ENCODE results near the gene DCAF5. TPM values are rescaled to one million over a fixed set of nuclear protein-coding genes. Genes with fewer than 3 reads are reported as not detected.

Gene DCAF5
- total RNA-seq, 1 experiment from 2014 or later = 12.8 TPM

- H3K4me3 ChIP-seq = no peak overlapping the region
- H3K27ac ChIP-seq = no peak overlapping the region
- H3K9me3 ChIP-seq (replicated peaks) = no peaks in the 10 kb centered on the region
These were observed 147.3 kb downstream of the DCAF5 start for GRCh38 chr14:69005432-69006148.

DNA sequence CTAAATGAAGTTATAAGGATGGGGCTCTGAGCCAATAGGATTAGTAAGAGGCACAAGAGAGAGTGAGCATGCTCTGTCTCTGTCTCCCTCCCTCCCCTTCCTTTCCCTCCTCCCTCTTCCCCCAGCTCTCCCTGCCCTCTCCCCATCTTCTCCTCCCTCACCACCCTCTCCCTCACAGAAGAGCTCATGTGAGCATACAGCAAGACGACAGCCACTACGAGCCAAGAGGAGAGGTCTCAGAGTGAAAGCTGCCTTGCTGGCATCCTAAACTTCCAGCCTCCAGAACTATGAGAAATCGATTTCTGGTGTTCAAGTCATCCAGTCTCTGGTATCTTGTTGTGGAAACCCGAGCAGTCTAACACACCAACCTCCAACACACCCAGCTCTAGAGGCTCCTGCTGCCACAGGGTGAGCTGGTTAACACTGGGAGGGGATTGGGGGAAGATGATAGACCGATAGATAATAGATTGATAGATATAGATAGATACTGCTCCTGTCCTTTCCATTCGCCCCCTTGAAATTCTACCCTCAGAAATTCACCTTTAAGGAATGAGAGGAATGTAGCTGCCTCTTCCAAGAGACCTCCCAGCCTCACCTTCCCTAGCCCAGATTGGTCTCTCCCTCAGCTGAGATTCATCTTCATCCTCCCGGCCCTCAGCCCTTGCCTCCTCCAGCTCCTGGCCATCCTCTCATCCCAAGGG is 148.0 kb downstream of the DCAF5 start:
- Histone ChIP-seq H3K27me3 (replicated peaks) (no peaks in the 10 kb centered on the region), H3K4me3 (no peak overlapping the region)

More at GRCh38 chr14:69005432-69006148, 147.3 kb downstream of the DCAF5 start:
- Histone ChIP-seq H3K4me1 (replicated peaks) (peaks cover 33% of the 10 kb centered on the region), H3K36me3 (no peaks in the 10 kb centered on the region), H3K27me3 (replicated peaks) (no peaks in the 10 kb centered on the region)
- peak; percentile 79 to 88 for DNase-seq (ENCODE audit: low read depth in 1 of 2, low spot score in 2 of 2)

GRCh38 chr14:69003626-69004025 is 149.3 kb downstream of the DCAF5 start:
- Histone ChIP-seq H3K4me3 (no peak overlapping the region), H3K9me3 (replicated peaks) (no peaks in the 10 kb centered on the region), H3K27ac (no peak overlapping the region), H3K4me1 (replicated peaks) (peaks cover 26% of the 10 kb centered on the region), H3K27me3 (replicated peaks) (no peaks in the 10 kb centered on the region), H3K36me3 (no peaks in the 10 kb centered on the region)
- no peak for DNase-seq (ENCODE audit: low read depth in 1 of 2, low spot score in 2 of 2)

More for the DNA sequence above, 148.0 kb downstream of the DCAF5 start:
- Histone ChIP-seq H3K4me1 (replicated peaks) (peaks cover 30% of the 10 kb centered on the region), H3K27ac (no peak overlapping the region), H3K36me3 (no peaks in the 10 kb centered on the region), H3K9me3 (replicated peaks) (no peaks in the 10 kb centered on the region)
- no peak for DNase-seq (ENCODE audit: low read depth in 1 of 2, low spot score in 2 of 2)

GRCh38 chr14:69002069-69002468 is 150.8 kb downstream of the DCAF5 start:
- H3K4me3 ChIP-seq = no peak overlapping the region
- H3K27me3 ChIP-seq (replicated peaks) = no peaks in the 10 kb centered on the region
- no peaks in the 10 kb centered on the region for H3K36me3 ChIP-seq
- H3K27ac ChIP-seq = no peak overlapping the region
- DNase-seq (ENCODE audit: low read depth in 1 of 2, low spot score in 2 of 2) = no peak
- H3K9me3 ChIP-seq (replicated peaks) = no peaks in the 10 kb centered on the region
- H3K4me1 ChIP-seq (replicated peaks) = peaks cover 22% of the 10 kb centered on the region

- Histone ChIP-seq H3K36me3 (no peaks in the 10 kb centered on the region), H3K4me1 (replicated peaks) (peaks cover 21% of the 10 kb centered on the region), H3K4me3 (no peak overlapping the region), H3K27me3 (replicated peaks) (no peaks in the 10 kb centered on the region), H3K9me3 (replicated peaks) (no peaks in the 10 kb centered on the region), H3K27ac (no peak overlapping the region)
- no peak for DNase-seq (ENCODE audit: low read depth in 1 of 2, low spot score in 2 of 2)
These were observed 151.5 kb downstream of the DCAF5 start for GRCh38 chr14:69001375-69001774.

Other genes with a start within 250 kb of the DCAF5 start
- 262 and 370 TPM in 2 replicates for gene ACTN1, start 173.8 kb downstream of the DCAF5 start, total RNA-seq (2014; rRNA removed; shearing (Covaris generic))
- 7.8 and 8.6 TPM in 2 replicates for gene EXD2, start 38.4 kb upstream of the DCAF5 start, total RNA-seq (2014; rRNA removed; shearing (Covaris generic))
- gene GALNT16, start 107.0 kb upstream of the DCAF5 start, total RNA-seq (2014; rRNA removed; shearing (Covaris generic)) = 0.03 TPM in 1 of 2 replicates, not detected in the other
- 115 and 150 TPM in 2 replicates for gene ERH, start 245.2 kb upstream of the DCAF5 start, total RNA-seq (2014; rRNA removed; shearing (Covaris generic))
- gene SLC39A9, start 245.6 kb upstream of the DCAF5 start, total RNA-seq (2014; rRNA removed; shearing (Covaris generic)) = 79.3 and 87.5 TPM in 2 replicates

Measured in SJSA1 (cell line).